Endothelial cell of umbilical vein (primary cell): ENCODE measurements around the gene IRF2BP1. TPM values are rescaled to one million over a fixed set of nuclear protein-coding genes. Genes with fewer than 3 reads are reported as not detected.

Experiments
- BruUV-seq: library from RNA; stranded (reverse); fragments of 400-500 nt; replicated peaks from 2 replicates; lab custom pipeline; 2021; lab: Mats Ljungman, UMichigan
- CTCF ChIA-PET: fragments of 300-600, 350-600 bp; sonication (Branson Sonifier 250); formaldehyde crosslinking; loops from one replicate; lab custom pipeline; 2021; ENCODE audit warnings: antibody characterized with exemption, inconsistent platforms; lab: Charles Lee
- POLR2A ChIA-PET: fragments of 300-600, 350-600 bp; sonication (Branson Sonifier 250); formaldehyde crosslinking; loops from one replicate; lab custom pipeline; 2021; ENCODE audit warnings: antibody characterized with exemption, inconsistent platforms; lab: Charles Lee
- DNase-seq: peaks from one replicate; pipeline ENCODE4 v3.0.0-alpha.2; 2011; ENCODE audit warnings: low read depth, low spot score
- FAIRE-seq: peaks from 2 replicates; lab custom pipeline; 2011; peaks lifted over from hg19 to GRCh38; lab: Jason Lieb, UNC
- H2AFZ ChIP-seq: 2 replicates; pipeline ENCODE4 v1.6.0; 2012; ENCODE audit warnings: low read depth, low read length, control low read depth, inconsistent platforms
- H3K27ac ChIP-seq: 2 replicates; pipeline ENCODE4 v1.5.1; 2011; ENCODE audit warnings: low read depth, mild to moderate bottlenecking, control low read depth, low read length, moderate library complexity; ENCODE audit not compliant: insufficient read depth
- H3K27me3 ChIP-seq, 2 experiments: 2 replicates each; pipeline versions ENCODE4 v1.6.0 to v1.6.1; 2011; ENCODE audit warnings: low read length in 2 of 2, mixed read lengths in 1 of 2; ENCODE audit not compliant: control insufficient read depth in 2 of 2, insufficient read depth in 2 of 2
- H3K36me3 ChIP-seq, 2 experiments: 2 replicates in 1 of 2; 3 replicates in 1 of 2; pipeline ENCODE4 v1.5.1; 2011; ENCODE audit warnings: low read length in 2 of 2, mild to moderate bottlenecking in 1 of 2, moderate library complexity in 1 of 2; ENCODE audit not compliant: control insufficient read depth in 2 of 2, insufficient read depth in 2 of 2; ENCODE audit errors: extremely low read depth in 1 of 2
- H3K4me1 ChIP-seq: 3 replicates; pipeline ENCODE4 v1.5.1; 2011; ENCODE audit warnings: mild to moderate bottlenecking, low read length; ENCODE audit not compliant: control insufficient read depth, insufficient read depth; ENCODE audit errors: extremely low read depth
- H3K4me2 ChIP-seq: 2 replicates; pipeline ENCODE4 v1.6.1; 2011; ENCODE audit warnings: low read length, control low read depth, mixed read lengths; ENCODE audit not compliant: insufficient read depth
- H3K4me3 ChIP-seq, 3 experiments: fragments of 200-600 bp in 1 of 3; sonication (generic), shearing (Covaris generic) in 1 of 3; replicated peaks in 1 of 3; 2 replicates each; pipeline ENCODE4 v1.5.1; 2011 to 2016; ENCODE audit warnings: control low read depth in 3 of 3, low read length in 3 of 3, mild to moderate bottlenecking in 2 of 3, inconsistent platforms in 1 of 3, low read depth in 1 of 3, moderate library complexity in 1 of 3; ENCODE audit not compliant: insufficient read depth in 1 of 3
- H3K79me2 ChIP-seq: 2 replicates; pipeline ENCODE4 v1.6.0; 2012; ENCODE audit warnings: low read length, inconsistent platforms; ENCODE audit not compliant: control insufficient read depth, insufficient read depth
- H3K9ac ChIP-seq: replicated peaks from 2 replicates; pipeline ENCODE3; 2011; ENCODE audit warnings: low read length, control low read depth; ENCODE audit not compliant: insufficient read depth; ENCODE audit errors: extremely low read depth
- H3K9me1 ChIP-seq: replicated peaks from 3 replicates; pipeline ENCODE4 v1.6.0; 2011; ENCODE audit warnings: mild to moderate bottlenecking, low read length; ENCODE audit not compliant: control insufficient read depth, insufficient read depth; ENCODE audit errors: extremely low read depth
- H3K9me3 ChIP-seq: replicated peaks from 2 replicates; pipeline ENCODE4 v1.5.1; 2012; ENCODE audit warnings: low read length, inconsistent platforms; ENCODE audit not compliant: control insufficient read depth, insufficient read depth
- H4K20me1 ChIP-seq: replicated peaks from 2 replicates; pipeline ENCODE3; 2011; ENCODE audit warnings: mild to moderate bottlenecking, low read length; ENCODE audit not compliant: control insufficient read depth, insufficient read depth; ENCODE audit errors: extremely low read depth
- CTCF ChIP-seq, 2 donors: IDR thresholded peaks; 1 replicate in 1 of 2; 2 replicates in 1 of 2; pipeline ENCODE4 v1.5.1; 2011; ENCODE audit warnings: low read length in 2 of 2, mild to moderate bottlenecking in 2 of 2, moderate library complexity in 2 of 2, control low read depth in 1 of 2, inconsistent platforms in 1 of 2, low read depth in 1 of 2; ENCODE audit not compliant: insufficient read depth in 1 of 2; ENCODE audit errors: extremely low read depth in 1 of 2
- EZH2 ChIP-seq: IDR thresholded peaks from 2 replicates; pipeline ENCODE4 v1.6.1; 2012; ENCODE audit warnings: borderline replicate concordance, low read depth, mild to moderate bottlenecking, moderate library complexity, low read length, inconsistent platforms; ENCODE audit not compliant: severe bottlenecking
- FOS ChIP-seq: IDR thresholded peaks from 2 replicates; pipeline ENCODE4 v1.6.1; 2011; ENCODE audit warnings: mild to moderate bottlenecking, low read length, moderate library complexity, borderline replicate concordance; ENCODE audit not compliant: insufficient read depth
- GATA2 ChIP-seq: IDR thresholded peaks from 2 replicates; pipeline ENCODE4 v1.7.0; 2011; ENCODE audit warnings: low read depth, mild to moderate bottlenecking, moderate library complexity, mixed read lengths, low read length; ENCODE audit not compliant: insufficient read length, insufficient read depth
- JUN ChIP-seq: IDR thresholded peaks from 2 replicates; pipeline ENCODE4 v1.6.1; 2011; ENCODE audit warnings: borderline replicate concordance, low read depth; ENCODE audit not compliant: insufficient read length, insufficient read depth
- MYC ChIP-seq: IDR thresholded peaks from one replicate; pipeline ENCODE4 v1.6.1; 2011; ENCODE audit warnings: mild to moderate bottlenecking, low read depth, low read length
- POLR2A ChIP-seq: IDR thresholded peaks from 2 replicates; pipeline ENCODE4 v1.6.1; 2012; ENCODE audit warnings: low read depth, mild to moderate bottlenecking, control low read depth, low read length
- POLR2AphosphoS5 ChIP-seq: IDR thresholded peaks from 2 replicates; pipeline ENCODE4 v1.6.1; 2012; ENCODE audit warnings: low read depth, mild to moderate bottlenecking, control low read depth, low read length, moderate library complexity; ENCODE audit not compliant: insufficient read depth
- dilution Hi-C: fragments of 300-500 bp; cut with MboI; formaldehyde crosslinking; loops from one replicate; pipeline ENCODE4 v1.15.0; 2019; ENCODE audit warnings: low sequenced_read_pairs; ENCODE audit not compliant: extremely low pct_ligation_motif_present
- intact Hi-C: fragments of 100-400 bp; cut with micrococcal nuclease; formaldehyde crosslinking; loops from one replicate; pipeline ENCODE4 v1.10.0; 2022
- polyA plus RNA-seq, 4 experiments: library from polyadenylated mRNA; depleted of rRNA in 3 of 4; stranded (reverse) in 3 of 4; unstranded in 1 of 4; fragments of >200 nt; gene quantifications; 2 replicates each; pipeline versions ENCODE4 v1.2.1 to v1.2.3, GENCODE V29; 2011 to 2012; ENCODE audit warnings: missing spikeins in 1 of 4
- total RNA-seq: library from RNA; stranded (reverse); gene quantifications from 2 replicates; pipeline ENCODE4 v1.2.3, GENCODE V29; 2021
- TF ChIP-seq, protein P1 (sequence below): IDR thresholded peaks from 2 replicates; pipeline ENCODE4 v1.6.1; 2011; ENCODE audit not compliant: insufficient read depth, insufficient read length

The IRF2BP1 gene
- total and polyA plus RNA-seq, 2 donors (not counting 3 experiments of a cell fraction or from before 2014, with no cell fraction given), result 12.3 to 17.5 TPM

DNA sequence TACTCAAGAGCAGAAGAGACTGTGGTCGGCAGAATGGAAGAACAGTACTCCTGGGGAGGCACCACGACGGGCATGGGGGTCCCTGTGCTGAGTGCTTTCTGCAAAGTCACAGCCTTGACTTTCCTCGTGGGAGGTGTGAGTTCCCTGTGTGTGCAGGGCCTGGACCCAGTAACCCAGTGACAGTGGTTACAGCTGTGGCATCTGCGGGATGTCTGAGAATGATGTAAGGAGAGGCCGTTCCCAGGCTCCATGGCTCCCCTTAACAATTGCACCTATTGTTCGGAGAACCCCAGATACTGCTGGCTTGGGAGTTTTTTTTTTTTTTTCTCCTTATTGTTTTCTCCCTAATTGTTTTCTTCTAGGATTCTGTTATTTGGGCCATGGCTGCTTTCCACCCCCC lies 33.7 kb upstream of the IRF2BP1 start:
- intact Hi-C loops (no loop called here), dilution Hi-C loops (no loop called here)
- Histone ChIP-seq H3K27ac (no peak overlapping the region), H3K27me3 (peaks cover 0 to 3% of the 10 kb centered on the region in 2 experiments), H3K4me1 (no peaks in the 10 kb centered on the region), H3K9ac (no peak overlapping the region), H3K4me2 (no peak overlapping the region), H3K4me3 (no peak overlapping the region), H2AFZ (no peak overlapping the region), H4K20me1 (no peaks in the 10 kb centered on the region), H3K36me3 (no peaks in the 10 kb centered on the region), H3K79me2 (no peaks in the 10 kb centered on the region), H3K9me3 (no peaks in the 10 kb centered on the region), H3K9me1 (no peaks in the 10 kb centered on the region)
- DNase-seq (no peak), FAIRE-seq (no peak)
- no TSS peak for BruUV-seq
- CTCF ChIA-PET, result interaction anchor here (0.6 to 1.3 kb wide), 3 partner anchors 82 to 159 kb away, joined by 3 to 5 read pairs (median 3); no protein-coding TSS in a partner anchor
- POLR2A ChIA-PET, result no interaction called here
- TF ChIP-seq EZH2 (no peak), CTCF (IDR thresholded peaks at IDR 0.05; ENCODE audit: extremely low read depth in 1 of 2, insufficient read depth in 1 of 2, low read depth in 1 of 2, low read length in 2 of 2) (no peak), POLR2AphosphoS5 (no peak), MYC (no peak), POLR2A (no peak), GATA2 (no peak), FOS (no peak), JUN (no peak)
- TF ChIP-seq, protein P1, sequence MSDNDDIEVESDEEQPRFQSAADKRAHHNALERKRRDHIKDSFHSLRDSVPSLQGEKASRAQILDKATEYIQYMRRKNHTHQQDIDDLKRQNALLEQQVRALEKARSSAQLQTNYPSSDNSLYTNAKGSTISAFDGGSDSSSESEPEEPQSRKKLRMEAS, result no peak
